T-helper 1 cell treated with Interleukin-12 subunit alpha and Interleukin-12 subunit beta and Interleukin-4 antibody, amounts not matched to agents 30 ng/mL and 1 ng/mL, for 36 hours (primary cell): ENCODE measurements around the gene FCRLA. TPM values are rescaled to one million over a fixed set of nuclear protein-coding genes. Genes with fewer than 3 reads are reported as not detected.
"Not testable (repeated sequence)": the region's sequence is repeated elsewhere in the genome, so short reads cannot be mapped to it uniquely, and the experiment has no call there.

ENCODE experiments used
- intact Hi-C: fragments of 100-400 bp; cut with micrococcal nuclease; formaldehyde crosslinking; loops from one replicate; pipeline ENCODE4 v1.15.1; 2024
- total RNA-seq: library from RNA; stranded (reverse); gene quantifications from 2 replicates; pipeline ENCODE4 v1.2.3, GENCODE V29; 2022

FCRLA gene, protein sequence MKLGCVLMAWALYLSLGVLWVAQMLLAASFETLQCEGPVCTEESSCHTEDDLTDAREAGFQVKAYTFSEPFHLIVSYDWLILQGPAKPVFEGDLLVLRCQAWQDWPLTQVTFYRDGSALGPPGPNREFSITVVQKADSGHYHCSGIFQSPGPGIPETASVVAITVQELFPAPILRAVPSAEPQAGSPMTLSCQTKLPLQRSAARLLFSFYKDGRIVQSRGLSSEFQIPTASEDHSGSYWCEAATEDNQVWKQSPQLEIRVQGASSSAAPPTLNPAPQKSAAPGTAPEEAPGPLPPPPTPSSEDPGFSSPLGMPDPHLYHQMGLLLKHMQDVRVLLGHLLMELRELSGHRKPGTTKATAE
- not detected in 2 replicates for total RNA-seq

DNA sequence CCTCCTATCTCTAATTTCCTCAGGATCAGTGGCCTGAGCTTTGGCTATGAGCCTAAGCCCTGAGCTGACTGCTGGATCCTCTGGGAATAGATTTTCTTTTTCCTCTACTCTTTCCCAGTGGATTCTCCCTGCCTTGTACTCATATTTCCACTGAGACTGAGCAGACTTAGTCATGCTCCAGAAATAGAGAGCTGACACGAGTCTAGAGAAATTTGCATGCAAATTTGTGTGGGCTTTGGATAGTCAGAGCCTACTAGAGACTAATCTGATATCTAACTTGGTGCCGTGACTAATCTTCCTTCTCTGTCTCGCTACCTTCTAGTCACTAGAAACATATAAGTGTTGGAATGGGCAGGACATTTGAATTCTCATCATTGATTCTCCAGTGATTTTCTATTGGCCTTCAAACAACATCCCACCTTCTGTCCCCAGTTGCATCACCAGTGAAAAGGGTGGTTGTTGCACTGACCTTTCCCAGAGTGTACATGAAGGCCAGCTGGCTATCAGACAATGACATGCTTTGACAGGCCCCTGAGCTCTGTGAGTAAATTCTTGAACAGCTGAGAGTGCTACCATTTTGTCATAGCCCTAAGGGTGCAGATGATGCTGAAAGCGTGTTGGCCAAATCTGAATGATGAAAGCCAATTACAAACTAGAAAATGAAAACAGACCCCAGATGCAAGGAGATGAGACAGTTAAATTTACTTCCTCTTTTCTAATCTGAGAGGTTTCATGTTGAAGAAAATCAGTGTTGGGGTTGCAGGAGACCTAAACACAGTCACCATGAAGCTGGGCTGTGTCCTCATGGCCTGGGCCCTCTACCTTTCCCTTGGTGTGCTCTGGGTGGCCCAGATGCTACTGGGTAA, at the start of gene FCRLA:
FCRLA (plus strand) TSS at position 748 of the 866 bp plus-strand sequence; CDS start at position 784, 36 bp downstream.
- intact Hi-C loops: no loop called here

DNA sequence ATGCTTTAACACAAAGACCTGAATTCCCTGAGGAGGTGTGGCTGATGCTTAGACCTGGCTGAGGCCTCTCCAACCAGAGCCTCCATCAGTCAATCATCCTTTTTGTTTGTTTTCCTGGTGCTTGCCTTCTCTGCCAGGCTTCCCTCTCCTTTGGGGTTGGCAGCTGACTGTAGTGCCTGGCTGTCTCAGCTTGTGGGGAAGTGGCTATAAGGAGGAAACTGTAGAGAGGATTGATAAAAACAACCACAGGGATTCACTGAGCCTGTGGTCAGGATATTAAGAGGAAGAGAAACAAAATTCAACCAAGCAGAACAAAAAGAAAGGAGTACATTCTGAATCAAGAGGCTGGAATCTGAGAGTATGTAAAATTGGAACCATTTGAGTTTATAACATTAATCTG, 48.5 kb upstream of the FCRLA start:
- intact Hi-C loops: not testable (repeated sequence)

DNA sequence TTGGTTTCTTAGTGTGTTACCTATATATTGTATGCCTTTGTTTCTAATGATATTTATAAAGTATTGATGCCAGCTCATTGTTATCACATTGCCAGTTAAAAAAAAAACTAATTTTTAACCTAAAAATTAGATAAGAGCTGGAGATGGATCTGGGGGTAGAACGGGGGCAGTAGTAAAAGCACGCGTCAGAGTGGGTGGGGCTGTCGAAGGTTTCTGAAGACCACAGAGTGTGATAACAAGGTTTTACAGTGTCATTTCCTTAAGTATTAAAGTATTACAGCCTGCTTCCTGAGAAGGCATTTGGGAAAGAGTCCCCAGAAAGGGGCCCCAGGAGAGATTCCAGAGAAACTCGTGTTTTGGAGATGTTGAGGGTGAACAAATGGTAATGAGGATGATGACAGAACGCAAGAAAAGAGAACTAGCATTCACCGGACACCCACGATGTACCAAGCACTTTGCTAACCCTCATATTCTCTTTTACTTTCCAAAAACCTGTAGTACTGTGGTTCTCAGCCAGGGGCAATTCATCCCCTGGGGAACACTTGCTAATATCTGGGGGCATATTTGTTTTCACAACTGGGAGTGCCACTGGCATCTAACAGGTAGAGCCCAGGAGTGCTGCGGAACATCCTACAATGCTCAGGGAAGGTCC, 45.2 kb upstream of the FCRLA start:
- intact Hi-C loops: not testable (repeated sequence)

DNA sequence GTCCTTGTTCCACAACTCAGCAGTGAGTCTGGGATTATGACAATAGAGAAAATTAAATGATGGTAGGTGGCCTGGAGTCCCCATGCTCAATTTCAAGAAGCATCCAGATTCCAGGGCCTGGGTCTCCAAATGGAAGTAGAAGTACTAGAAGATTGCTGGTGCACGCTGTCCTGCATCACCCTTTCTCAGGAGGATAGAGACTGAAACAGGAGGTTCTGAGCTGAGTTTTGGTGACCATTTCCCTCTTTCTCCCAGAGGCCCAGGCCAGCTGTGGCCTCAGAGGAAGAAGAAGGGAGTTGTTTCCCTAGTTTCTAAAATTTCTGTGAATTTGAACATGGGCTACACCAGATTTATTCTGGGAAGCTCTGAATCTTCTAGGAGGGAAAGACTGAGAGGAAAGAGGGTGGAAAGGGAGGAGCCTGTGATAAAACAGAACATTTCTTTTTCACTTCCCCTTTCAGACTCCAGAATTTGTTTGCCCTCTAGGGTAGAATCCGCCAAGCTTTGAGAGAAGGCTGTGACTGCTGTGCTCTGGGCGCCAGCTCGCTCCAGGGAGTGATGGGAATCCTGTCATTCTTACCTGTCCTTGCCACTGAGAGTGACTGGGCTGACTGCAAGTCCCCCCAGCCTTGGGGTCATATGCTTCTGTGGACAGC, 44.2 kb upstream of the FCRLA start, which contains the start of gene FCGR2B:
FCGR2B (plus strand) TSS at position 460 of the 656 bp plus-strand sequence; CDS start at position 559, 99 bp downstream.
- intact Hi-C loops: not testable (repeated sequence)

DNA sequence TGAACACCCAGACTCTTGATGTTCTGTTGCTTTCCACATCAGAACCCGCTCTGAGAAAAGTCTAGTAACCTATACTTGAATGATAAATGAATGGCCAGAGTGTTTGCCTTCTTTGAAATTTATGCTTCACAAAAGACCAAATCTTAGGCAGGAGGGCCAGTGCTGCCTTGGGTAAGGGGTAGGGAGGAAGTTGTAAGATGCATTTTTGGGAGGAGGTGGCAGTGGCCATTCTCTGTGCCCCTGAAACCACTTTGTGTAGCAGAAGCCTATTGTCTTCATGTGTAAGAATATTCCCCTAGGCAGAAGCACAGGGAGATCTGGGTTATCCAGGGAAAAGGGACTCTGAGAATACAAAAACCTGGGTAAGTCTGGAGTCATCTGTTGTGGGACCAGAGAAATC, 43.5 kb upstream of the FCRLA start:
- intact Hi-C loops: not testable (repeated sequence)

DNA sequence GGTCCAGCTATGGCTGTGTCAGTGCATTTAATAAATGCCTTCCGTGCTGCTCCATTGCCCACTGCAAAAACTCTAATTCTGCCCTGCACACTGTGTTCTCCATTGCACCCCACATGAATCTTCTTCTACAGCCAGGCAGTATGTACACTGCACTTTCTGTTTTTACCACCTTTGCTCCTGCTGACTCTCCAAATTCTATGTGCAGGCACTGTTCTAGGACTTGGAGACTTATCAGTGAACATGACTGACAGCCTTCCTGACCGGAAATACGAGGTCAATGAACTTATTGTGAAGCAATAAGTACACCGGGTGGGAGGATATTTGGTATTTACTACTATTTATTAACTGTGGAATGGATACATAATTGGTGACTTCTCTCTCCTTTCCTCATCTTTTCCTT, 42.3 kb upstream of the FCRLA start:
- intact Hi-C loops: not testable (repeated sequence)

DNA sequence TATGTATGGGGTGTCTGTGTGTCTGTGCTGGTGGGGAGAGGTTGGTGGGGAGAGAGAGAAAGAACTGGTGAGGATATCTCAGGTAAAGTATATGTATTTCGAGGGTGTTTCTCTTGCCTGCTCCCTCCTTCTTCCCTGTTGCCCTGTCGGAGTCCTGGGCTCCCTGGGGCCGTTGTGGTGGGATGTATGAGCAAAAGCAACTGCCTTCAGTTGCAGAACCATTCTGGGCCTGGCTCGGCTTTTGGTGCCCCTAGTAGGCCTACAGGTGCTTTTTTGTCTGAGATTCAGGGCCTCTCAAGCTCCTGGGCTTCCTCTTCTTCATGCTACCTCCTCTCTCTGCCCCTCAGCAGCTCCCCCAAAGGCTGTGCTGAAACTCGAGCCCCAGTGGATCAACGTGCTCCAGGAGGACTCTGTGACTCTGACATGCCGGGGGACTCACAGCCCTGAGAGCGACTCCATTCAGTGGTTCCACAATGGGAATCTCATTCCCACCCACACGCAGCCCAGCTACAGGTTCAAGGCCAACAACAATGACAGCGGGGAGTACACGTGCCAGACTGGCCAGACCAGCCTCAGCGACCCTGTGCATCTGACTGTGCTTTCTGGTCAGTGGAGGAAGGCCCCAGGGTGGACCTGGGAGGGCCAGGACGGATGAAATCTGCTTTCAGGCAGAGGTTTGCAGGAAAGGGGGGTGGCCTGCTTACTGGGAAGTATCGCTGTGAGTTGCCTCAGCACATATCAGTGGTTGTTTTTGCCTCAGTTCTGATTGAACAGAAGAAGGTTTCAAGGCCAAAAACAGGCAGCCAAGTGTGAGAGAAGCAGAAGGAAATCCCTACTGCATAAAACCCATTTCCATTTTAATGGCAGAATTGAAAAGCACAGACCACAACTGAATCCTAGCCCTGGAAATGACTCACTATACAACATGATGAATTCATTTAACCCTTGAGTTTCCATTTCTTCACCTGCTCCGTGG, 35.7 kb upstream of the FCRLA start:
- intact Hi-C loops: not testable (repeated sequence)

DNA sequence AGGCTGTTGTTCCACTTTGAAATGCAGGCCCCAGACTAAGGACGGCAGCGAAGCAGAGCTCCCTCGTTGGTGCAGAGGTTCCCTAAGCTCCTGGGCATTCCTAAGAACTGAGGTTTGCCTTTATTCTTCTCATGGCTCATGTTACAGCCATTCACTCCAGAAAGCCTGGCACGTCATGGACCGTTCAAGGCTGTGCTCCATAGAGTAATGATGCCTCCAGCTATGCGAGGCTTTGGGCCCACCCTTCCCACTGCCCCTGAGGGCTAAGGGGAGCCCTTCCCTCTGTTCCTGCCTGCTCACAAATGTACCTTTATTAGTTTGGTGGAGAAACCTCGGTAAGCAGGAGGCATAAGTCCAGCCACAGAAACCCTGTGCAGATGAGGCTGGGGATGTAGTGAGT, 33.6 kb upstream of the FCRLA start:
- intact Hi-C loops: not testable (repeated sequence)

DNA sequence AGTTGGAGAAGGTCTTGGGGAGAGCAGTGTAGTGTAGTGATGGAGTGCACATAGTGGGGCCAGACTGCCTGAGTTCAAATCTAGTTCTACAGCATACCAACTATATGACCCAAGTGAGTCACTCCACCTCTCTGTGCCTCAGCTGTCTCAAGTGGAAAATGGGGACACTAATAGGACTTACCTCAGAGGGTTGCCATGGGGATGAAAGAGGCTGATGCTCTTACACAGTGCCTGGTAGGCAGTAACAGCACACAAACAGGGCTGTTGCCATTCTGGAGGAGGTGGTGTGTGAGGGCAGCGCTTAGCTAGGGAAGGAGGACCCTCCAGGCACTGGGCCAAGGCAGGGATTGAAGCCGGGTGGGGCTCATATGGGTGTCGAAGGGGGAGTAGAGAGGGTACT, 32.6 kb upstream of the FCRLA start:
- intact Hi-C loops: not testable (repeated sequence)

DNA sequence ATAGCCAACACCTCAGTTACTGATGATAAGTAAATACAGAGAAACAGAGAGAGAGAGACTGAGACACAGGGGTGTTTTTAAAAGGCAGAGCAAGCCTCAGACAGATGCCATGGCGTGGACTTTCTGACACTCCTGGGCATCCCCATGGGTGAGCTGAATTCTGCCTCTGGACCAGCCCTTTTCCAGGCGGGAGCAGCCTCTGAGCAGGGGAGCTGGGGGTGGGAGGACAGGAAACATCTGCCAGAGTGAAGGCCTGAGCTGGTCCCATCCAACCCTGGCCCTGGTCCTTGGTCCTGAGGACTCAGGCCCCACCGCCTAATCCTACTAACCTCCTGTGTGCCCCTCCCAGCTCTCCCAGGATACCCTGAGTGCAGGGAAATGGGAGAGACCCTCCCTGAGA, 32.1 kb upstream of the FCRLA start:
- intact Hi-C loops: not testable (repeated sequence)

DNA sequence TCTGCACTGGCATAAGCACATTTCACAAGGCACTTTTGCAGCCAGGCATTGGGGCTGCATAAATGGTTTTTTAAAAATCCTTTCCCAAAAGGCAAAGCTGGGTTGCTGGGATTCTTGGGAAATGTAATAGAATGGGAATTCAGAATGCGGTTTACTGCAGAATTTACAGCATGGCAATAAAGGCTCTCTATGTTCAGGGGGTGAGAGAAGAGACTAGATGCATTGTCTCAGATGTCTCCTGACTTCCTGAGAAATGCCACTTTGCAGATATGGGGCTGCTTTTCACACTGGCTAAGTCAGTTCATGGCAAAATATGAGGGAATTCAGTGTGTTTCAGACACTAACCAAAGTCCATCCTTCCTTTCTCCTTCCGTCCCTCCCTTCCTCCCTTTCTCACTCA, 30.6 kb upstream of the FCRLA start:
- intact Hi-C loops: no loop called here

DNA sequence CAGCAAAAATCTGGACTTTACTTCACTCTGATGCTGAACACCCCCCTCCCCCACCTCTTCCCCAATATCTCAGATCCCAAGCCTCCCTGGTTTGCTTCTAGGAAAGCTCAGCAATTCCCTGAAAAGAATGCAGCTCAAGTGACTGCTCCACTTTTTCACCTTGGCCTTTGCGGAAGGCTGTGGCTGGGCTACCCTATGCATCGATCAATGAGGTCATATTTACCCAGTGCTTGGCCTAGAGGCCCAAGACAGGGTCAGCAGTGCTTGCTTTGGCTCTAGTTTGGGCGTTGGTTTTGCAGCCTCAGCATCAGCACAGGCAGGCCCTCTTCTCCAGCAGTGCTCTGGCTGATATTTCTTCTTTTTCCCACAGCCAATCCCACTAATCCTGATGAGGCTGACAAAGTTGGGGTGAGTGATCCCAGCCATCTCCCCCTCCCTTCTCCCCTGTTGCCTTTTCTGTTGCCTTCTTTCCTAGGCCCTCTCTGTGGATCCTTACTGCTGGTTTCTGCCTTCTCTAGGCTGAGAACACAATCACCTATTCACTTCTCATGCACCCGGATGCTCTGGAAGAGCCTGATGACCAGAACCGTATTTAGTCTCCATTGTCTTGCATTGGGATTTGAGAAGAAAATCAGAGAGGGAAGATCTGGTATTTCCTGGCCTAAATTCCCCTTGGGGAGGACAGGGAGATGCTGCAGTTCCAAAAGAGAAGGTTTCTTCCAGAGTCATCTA, 29.9 kb upstream of the FCRLA start:
- intact Hi-C loops: no loop called here

DNA sequence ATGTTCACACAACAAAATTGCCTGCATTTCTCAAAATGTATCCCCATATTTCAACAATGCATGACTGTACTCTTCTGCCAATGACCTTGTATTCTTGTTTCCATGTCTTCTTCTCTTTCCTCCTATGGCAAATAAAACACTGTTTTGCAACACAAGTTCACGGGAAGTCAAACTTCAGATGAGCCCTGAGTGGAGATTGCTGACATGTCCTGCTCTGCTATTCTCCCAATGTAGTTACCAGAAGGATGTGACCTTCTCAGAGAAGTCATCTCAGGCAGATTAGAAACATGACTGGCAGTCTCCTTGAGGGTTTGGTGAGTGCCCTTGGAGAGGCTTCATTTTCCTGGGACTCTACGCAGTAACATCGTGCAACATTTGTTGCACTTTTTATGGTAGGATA, 28.5 kb upstream of the FCRLA start:
- intact Hi-C loops: no loop called here

DNA sequence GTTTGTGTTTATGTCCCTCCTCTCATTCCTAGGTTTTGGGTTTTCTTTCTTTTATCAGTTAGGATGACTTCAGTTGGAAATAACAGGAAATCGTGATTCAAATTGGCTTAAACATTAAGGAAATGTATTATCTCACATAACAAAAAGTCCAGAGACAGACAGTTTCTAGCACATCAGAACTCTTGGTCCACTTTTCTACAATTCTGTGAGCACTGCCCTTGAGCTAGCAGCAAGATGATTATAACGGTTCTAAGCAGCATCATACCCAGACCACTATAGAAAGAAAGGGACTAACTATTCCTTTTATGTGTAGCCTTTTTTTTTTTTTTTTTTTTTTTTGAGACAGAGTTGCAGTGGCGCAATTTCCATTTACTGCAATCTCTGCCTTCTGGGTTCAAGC, 25.1 kb upstream of the FCRLA start:
- intact Hi-C loops: no loop called here

DNA sequence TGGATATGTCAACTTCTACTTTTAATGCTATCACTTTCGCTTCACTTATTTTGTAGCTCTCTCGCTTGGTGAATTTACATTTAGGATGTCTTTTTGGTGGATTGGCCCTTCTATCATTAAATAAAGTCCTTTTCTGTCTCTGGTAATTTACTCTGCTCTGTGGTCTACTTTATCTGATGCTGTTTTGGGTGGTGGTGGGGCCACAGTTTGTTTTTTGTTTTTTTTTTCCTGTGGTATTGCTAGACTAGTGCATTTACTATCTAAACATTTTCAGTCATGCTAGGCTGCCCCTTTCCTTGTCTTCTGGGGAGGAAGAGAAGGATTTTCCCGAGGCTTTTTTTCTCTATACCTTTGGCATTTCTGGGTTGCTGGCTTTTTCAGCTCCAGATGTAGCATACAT, 18.1 kb upstream of the FCRLA start:
- intact Hi-C loops: no loop called here

DNA sequence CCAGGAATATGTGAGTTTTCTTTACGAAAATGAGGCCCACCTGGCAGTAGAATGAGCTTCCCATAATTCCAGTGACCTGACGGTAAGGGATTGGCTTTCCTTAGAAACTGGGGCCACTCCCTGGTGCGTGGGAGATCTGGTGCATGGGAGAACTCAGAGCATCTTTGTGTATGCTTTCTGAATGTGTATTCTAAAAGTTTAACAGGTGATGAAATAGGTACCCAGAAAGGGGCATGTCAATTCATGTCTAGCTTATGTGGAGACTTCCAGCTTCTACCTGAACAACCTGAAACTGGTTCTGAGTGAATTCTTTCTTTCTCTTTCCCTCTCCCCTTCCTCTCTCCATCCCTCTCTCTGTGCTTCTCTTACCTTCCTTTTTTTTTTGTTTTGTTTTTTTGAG, 15.2 kb upstream of the FCRLA start:
- intact Hi-C loops: no loop called here

DNA sequence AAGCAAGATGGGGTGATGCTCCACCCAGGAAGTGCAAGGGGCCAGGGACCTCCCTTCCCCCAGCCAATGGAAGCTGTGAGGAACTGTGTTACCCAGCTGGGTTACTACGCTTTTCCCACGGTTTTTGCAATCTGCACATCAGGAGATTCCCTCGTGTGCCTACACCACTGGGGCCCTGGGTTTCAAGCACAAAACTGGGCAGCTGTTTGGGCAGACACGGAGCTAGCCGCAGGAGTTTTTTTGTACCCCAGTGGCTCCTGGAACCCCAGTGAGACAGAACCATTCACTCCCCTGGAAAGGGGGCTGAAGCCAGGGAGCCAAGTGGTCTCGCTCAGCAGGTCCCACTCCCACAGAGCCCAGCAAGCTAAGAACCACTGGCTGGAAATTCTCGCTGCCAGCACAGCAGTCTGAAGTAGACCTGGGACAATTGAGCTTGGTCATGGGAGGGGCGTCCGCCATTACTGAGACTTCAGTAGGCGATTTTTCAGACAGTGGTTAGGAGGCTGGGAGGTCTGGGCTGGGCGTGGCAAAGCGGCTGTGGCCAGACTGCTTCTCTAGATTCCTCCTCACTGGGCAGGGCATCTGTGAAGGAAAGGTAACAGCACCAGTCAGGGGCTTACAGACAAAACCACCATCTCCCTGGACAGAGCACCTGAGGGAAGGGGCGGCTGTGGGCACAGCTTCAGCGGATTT, 13.9 kb upstream of the FCRLA start:
- intact Hi-C loops: not testable (repeated sequence)

DNA sequence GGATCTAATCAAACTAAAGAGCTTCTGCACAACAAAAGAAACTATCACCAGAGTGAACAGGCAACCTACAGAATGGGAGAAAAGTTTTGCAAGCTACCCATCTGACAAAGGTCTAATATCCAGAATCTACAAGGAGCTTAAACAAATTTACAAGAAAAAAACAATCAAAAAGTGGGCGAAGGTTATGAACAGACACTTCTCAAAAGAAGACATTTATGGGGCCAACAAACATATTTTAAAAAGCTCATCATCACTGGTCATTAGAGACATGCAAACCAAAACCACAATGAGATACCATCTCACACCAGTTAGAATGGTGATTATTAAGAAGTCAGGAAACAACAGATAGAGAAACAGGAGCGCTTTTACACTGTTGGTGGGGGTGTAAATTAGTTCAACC, 8.7 kb upstream of the FCRLA start:
- intact Hi-C loops: not testable (repeated sequence)

DNA sequence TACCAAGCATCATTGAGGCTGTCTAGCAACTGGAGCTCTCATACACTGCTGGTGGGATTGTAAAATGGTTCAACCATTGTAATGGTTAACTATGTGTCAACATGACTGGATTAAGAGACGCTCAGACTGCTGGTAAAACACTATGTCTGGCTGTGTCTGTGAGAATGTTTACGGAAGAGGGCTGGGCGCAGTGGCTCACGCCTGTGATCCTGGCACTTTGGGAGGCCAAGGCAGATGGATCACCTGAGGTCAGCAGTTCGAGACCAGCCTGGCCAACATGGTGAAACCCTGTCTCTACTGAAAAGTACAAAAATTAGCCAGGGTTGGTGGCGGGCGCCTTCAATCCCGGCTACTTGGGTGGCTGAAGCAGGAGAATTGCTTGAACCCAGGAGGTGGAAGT, 4.8 kb upstream of the FCRLA start:
- intact Hi-C loops: no loop called here
